GM21390 (cell line): ENCODE results near the gene PAH.
A peak's percentile ranks its signal among the peaks of the same experiment; 100 is the strongest.

Source experiments
- ATAC-seq: cut with Tn5 transposase; IDR thresholded peaks from one replicate; pipeline ENCODE4 v1.9.1; 2021; ENCODE audit not compliant: unreplicated experiment

The PAH gene

DNA sequence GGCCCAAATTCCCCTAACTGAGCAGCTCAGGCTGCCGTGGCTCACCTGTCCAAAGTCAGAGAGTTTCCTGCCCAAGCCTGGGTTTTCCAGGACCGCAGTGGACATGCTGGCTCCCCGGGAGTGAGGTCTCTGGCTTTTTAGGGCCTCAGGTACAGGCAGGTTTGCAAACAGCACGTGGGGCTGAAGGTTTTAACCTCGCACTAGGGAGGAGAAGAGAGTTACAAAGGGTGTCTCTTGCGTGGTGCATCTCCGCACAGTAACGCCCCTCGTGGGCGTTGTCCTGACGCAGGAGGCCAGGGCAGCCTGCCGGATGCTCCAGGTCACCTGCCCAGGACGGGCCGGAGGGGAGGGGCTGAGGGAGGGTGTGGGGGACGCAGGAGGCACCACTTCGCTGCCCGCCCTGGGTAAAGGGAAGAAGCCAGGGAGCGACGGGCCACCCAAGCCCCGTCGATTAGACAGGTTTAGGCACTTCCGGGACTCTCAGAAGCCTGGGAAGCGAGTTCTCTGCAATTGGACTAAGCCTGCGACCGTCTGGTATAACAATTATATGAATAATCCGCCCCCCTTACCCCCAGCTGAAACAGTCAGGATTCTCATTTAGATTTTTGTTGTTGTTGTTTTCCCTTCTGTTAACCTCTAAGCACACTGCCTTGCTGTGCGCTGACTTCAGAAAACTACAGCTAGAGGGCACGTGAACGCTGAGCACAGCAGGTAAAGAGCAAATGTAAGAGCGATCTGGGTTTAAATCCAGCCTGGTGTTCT is at the start of gene PAH:
PAH (minus strand) TSS at position 219 of the 762 bp plus-strand sequence; CDS start at position 105, 114 bp downstream.
- ATAC-seq: no peak

DNA sequence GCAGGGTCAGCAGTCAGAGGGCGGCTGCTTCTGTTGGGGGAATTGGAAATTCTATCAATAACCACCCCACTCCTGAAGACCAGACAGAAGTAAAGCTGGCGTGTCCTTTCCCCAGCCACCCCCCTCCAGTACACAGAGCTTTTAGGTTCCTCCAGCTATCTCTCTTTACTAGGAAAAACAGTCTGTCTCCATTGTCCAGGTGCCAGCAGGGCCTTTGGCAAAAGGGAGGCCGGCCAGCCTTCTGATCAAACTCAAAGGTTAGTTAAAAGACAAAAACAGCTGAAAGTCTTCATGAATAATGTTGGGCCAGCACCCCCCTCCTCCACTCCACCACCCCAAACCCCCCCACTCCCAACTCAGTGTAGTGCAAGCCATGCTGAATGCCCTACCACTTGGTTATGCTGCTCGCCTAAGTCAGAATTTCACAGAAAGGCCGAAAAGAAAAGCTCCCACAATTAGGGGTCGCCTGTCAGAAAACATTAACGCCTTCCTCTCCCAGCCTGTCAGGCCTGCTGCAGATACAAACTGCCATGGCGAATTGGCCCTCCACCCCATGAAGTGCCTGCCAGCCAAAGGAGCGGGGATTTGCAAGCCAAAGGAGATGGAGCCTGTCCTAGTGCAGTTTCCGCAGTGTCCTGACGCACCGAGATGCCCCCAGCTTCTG is 49.3 kb upstream of the PAH start:
- ATAC-seq: no peak

DNA sequence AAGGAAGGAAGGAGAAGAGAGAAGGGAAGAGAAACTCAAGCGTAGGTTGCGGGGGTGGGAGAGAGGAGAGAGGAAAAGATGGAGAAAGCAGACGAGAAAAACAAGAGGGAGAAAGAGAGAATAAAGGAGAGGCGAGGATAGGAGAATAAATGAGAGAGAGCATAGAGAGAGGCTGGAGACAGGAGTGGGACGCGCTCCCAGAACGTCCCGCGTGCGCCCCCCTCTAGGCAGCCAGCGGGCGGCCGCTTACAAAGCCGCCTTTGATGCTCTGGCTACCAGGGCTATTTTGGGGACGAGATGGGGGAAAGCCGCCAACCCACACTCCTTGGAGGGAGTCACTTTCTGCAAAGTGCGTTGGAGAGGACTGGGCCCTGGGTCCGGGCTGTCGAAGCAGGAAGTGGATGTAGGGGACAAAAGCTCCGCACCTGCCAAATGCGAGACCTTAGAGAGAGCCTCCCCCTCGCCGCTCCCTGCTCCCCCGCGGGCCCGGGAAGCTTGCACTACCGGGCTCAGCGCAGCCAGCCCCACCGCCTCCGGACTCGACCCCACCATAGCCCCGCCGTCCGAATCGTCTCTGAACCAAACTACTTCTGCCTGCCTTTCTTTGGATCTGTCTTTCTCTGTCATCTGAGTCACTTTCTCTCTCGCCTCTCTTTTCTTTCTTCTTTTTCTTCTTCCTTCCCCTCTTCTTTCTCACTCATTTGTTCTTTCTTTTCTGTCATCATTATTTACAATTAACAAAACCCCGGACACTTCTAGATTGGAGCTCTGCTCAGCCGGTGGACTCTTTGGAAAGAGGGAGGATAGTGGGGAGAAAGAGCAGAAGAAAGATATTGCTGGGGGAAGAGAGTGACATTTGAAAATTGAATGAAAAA is 48.5 kb upstream of the PAH start:
- ATAC-seq: no peak

DNA sequence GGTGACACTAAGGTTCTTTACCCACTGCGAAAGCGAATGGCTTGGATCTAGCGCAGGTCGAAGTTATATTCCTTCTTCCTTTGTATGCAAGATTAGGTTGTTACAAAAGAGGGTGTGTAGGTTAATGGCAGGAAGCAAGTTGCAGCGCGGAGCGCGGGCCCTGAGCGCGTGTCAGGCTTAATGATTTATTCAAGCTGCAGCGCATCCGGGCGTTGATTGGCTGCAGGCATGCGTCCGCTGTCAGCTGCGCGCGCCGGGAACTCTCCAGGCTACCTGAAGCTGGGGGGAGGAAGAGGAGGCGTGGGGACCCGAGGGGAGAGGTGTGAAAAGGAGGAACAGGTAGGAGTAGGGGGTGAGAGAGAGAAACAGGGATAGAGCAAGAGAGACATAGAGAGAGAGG is 47.8 kb upstream of the PAH start:
- no peak for ATAC-seq

DNA sequence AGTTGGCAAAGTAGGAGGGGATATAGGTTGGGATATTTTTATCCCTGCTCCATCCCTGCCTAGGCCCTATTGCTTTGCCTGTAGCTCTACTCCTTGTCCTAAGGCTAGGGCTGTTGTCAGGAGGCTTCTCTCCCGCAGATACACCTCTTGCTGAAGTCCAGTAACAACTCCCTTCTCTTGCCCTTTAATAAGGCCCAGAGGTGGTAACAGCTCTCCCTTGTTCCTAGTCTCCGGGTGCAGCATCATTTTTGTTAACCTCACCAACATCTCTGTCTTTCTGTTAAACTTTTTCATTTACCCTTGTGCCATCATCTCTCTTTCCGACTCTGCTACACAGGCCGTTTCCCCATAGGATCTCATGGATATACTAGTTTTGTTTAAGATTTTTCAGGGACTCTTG is 46.8 kb upstream of the PAH start:
- no peak for ATAC-seq

DNA sequence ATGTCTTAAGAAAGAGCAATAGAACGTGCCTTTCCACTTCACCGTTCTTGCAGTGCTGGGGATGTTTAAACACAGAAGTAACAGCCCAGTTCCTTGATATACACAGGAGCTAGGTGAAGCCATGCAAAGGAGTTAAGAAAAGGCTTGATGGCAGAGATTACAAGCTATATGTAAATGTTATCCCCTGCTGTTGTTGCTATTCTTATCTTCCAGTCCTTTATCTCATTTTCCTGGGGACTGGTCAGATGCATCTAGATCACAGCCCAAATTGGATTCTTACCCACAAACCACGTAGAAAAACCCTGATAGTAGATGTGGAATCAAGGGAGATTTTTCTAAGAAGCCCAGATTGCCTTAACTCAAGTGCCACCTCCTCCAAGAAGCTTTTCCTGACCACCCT is 45.9 kb upstream of the PAH start:
- no peak for ATAC-seq

DNA sequence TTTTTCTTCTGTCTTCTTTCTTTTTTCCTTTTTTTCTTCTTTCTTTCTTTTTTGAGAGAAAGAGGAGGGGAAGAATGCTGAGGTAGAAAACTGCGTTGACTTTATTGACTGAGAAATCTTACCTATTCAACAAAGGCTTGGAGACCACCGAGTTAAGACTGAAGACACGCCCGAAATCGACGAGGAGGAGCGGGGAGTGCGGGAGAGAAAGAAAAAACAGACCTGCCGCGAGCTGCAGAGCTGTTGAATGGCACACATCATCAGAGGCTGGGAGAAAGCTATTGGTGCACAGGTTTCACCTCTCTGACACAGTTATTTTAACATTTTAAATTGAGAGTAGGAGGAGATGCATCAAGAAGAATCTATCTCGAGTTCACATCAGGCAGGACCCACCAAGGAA is 45.5 kb upstream of the PAH start:
- no peak for ATAC-seq

DNA sequence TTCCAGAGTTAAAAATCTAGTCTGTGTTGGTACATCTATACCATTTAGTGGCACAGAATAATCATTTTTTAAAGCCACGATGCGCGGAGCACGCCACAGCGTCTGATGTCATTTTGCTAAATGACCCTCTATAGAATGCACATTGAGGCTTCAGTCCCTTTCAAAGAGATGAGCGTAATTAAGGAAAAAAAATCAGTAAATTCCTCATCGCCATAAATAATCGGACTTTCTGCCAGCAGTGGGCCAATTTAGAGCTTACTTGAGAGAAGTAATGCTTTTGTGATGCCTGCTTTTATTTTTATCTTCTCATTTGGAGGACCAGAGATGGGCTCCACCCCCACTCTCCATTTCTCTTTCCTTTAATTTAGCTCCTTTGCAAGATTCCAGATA is 44.4 kb upstream of the PAH start:
- ATAC-seq: no peak

DNA sequence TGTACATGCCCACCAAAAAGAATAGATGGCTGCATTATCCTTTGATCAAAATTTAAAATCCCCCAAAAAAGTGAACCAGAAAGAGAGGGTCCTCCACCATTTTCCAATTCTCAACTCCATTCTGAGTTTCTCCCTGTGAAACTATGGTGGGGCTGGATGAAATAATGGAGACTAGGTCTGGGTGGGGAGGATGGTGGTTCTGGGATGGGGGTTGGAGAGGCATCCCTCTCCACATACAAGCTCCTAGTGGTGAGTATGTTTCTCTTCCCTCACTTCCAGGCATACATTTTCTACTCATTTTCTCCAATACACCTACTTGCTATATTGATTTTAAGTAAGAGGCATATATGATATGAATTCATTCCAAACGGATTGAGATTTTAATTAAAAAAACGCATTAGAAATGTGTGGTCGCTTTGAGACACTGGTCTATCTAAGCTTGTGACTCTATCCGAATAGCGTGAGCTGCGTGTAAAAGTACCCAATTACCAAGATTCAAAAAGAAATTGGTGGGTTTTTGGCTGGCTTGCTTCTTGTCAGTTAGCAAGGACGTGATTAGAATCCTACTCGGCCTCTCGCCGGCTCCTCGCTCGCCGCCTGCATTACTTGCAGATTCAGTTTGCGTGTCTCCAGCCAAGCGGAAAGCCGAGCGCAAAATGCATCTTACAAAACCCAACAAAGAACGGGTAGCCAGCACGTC is 43.9 kb upstream of the PAH start:
- no peak for ATAC-seq

DNA sequence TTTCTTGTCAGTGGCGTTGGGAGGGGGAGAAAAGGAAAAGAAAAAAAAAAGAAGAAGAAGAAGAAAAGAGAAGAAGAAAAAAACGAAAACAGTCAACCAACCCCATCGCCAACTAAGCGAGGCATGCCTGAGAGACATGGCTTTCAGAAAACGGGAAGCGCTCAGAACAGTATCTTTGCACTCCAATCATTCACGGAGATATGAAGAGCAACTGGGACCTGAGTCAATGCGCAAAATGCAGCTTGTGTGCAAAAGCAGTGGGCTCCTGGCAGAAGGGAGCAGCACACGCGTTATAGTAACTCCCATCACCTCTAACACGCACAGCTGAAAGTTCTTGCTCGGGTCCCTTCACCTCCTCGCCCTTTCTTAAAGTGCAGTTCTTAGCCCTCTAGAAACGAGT is 42.3 kb upstream of the PAH start:
- ATAC-seq: no peak

DNA sequence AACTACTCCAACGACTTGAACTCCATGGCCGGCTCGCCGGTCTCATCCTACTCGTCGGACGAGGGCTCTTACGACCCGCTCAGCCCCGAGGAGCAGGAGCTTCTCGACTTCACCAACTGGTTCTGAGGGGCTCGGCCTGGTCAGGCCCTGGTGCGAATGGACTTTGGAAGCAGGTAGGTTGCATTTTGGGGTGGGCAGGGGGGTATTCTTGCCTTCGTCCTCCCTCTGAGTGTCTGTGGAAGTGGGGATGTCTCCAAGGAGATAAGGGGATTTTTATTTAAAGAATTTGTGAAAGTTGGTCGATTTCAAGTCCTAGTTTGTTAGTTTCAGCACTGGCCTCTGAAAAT is 41.8 kb upstream of the PAH start:
- no peak for ATAC-seq

DNA sequence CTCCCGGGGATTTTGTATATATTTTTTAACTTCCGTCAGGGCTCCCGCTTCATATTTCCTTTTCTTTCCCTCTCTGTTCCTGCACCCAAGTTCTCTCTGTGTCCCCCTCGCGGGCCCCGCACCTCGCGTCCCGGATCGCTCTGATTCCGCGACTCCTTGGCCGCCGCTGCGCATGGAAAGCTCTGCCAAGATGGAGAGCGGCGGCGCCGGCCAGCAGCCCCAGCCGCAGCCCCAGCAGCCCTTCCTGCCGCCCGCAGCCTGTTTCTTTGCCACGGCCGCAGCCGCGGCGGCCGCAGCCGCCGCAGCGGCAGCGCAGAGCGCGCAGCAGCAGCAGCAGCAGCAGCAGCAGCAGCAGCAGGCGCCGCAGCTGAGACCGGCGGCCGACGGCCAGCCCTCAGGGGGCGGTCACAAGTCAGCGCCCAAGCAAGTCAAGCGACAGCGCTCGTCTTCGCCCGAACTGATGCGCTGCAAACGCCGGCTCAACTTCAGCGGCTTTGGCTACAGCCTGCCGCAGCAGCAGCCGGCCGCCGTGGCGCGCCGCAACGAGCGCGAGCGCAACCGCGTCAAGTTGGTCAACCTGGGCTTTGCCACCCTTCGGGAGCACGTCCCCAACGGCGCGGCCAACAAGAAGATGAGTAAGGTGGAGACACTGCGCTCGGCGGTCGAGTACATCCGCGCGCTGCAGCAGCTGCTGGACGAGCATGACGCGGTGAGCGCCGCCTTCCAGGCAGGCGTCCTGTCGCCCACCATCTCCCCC is 41.2 kb upstream of the PAH start:
- ATAC-seq: peak; percentile 62

DNA sequence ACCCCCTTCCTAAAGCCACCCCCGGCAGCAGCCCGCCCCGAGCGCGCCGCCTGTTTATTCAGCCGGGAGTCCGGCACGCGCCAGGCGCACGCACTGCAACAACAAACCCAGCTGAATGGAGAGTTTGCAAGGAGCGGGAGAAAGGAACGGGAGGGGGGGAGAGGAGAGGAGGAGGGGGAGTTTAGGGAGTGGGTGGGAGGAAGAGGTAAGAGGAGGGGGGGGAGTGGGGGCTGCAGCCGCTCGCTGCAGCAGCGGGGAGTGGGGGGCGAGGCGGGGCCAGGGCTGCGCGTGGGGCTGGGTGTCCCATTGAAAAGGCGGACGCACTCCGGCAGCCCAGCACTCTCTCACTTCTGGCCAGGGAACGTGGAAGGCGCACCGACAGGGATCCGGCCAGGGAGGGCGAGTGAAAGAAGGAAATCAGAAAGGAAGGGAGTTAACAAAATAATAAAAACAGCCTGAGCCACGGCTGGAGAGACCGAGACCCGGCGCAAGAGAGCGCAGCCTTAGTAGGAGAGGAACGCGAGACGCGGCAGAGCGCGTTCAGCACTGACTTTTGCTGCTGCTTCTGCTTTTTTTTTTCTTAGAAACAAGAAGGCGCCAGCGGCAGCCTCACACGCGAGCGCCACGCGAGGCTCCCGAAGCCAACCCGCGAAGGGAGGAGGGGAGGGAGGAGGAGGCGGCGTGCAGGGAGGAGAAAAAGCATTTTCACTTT is 40.5 kb upstream of the PAH start, which contains the start of gene ASCL1:
ASCL1 (plus strand) TSS at position 336 of the 712 bp plus-strand sequence. CDS start 571 bp downstream, outside the sequence.
- ATAC-seq: peak; percentile 40

DNA sequence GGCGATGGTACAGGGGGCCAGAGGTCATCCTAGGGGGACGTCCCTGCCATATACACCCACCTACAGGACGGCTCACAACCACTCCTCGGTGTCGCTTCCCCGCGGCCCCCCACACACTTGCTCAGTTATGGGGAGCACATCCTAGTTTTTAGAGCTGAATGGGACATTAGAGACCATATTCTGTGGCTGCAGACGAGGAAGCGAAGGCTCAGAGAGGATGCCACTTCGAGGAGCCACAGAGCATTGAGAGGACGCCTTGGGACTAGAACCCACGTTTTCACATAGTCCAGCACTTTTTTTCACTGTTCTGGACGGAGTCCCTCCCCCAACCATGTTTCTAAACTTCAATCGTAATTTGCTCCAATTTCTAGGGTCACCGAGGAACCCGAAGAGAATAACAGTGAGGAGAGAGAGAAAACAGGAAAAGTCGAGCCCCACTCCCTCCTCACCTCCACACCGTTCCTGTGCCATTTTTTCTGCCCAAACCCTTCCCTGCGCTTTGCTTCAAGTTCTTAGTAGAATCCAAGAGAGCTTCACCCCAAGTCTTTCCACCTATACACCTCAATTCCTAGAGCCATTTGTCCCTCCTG is 39.8 kb upstream of the PAH start:
- ATAC-seq: no peak

DNA sequence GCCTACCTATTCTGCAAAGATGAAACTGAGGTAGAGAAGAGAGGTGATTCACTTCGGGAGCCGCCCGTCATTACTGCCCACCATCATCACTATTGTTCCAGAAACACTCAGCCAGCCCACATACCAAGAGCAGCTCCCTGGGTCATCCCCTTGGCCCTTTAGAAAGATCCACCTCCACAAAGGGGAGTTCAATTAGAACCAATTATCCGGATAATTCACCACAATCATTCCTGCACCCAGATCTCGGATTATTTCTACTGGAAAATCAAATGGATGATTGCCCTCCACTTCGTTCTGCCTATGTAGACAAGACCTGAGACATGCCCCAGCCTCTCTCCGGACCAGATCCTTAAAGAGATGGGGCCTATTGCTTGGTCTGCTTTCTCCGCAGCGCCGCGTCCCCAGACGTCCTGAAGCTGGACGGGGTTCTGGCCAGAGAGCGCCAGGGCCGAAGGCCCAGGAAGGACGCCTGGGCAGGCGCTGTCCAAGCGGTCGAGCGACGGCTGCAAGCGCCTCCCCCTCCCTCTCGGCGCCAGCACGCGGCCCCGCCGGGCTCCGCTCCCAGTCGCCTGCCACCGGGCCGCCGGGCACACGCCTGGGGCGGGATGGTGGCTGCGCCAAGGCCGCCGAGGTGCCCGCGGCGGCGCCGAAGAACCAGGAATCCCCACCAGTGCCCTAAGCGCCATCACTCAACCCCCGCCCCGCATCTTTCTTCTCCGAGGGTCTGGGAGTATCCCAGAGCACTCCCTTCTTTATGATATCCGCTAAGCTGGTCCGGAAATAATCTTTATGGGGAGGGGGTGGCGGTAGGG is 39.1 kb upstream of the PAH start:
- no peak for ATAC-seq

DNA sequence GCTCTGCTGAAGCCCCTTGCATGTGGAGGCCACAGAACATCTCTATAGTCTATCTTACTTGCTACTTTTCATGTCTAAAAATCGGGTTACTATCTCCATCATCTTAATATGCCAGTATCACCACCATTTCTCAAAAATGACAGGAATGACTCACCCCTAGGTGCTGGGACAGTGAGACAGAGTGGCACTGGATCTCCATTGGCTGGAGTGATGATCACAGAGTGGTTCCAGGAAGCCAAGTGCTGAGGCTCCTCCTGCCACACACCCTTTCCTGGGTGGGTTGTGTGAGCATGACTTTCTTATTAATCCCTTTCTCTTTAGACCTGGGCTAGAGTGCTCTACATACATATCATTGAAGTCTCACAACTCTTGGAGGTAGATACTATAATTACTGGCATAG is 37.1 kb upstream of the PAH start:
- ATAC-seq: no peak

DNA sequence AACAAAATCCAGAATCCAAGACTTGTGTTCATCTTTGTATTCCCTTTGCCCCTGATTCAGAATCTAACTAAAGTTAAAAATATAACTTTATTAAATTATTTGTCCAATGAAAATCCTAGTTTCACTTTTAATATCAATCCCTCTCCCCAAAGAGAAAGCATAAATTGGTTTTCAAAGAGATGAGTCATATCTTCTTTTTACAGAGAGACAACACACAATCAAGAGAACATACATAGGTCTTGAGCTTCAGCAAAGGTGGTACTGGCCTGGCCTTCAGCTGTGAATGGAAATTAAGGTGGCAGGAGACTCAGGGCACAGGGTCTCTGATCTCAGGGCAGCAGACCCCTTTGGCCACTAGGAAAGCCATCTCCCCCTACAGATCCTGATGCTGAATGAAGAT is 36.2 kb upstream of the PAH start:
- ATAC-seq: no peak

DNA sequence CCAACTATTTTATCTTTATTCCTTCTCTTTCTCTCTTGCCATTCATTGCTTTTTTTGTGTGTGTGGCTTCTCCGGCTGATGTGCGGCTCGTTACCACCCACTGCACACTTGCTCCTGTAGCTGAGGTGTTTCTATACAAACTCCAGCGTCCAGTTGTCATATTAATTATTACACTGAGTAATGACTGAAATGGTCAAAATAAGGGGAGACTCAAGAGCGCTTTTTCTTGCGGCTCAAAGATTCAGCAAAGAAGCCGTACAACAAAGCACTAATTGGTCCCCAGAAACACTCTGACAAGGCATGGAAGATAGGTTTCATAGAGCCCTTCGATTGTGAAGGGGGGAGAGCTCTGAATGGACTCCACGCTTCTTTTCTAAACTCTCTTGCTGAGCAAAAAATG is 34.8 kb upstream of the PAH start:
- no peak for ATAC-seq
